Gastrocnemius medialis (tissue), 4 donors: ENCODE data around the gene HDC.

Source experiments
- CTCF ChIP-seq, 5 experiments: fragments of 450-650 bp in 3 of 5; fragments of 200-600 bp in 2 of 5; sonication (generic) in 2 of 5; IDR thresholded peaks in 4 of 5; conservative IDR thresholded peaks in 1 of 5; 1 replicate in 4 of 5; 2 replicates in 1 of 5; pipeline ENCODE4 v1.5.1; 2016 to 2019; ENCODE audit warnings: antibody characterized with exemption in 5 of 5, mild to moderate bottlenecking in 3 of 5, moderate library complexity in 3 of 5
- POLR2A ChIP-seq, 2 donors: fragments of 450-650 bp; IDR thresholded peaks; one replicate each; pipeline ENCODE4 v1.6.1; 2017; ENCODE audit warnings: antibody characterized with exemption in 2 of 2, mild to moderate bottlenecking in 2 of 2, moderate library complexity in 2 of 2

GRCh38 chr15:50280271-50280670, 14.7 kb upstream of the HDC start:
- TF ChIP-seq CTCF (IDR thresholded peaks at IDR 0.05 in 4 of 5, conservative IDR thresholded peaks at IDR 0.05 in 1 of 5) (no peak), POLR2A (IDR thresholded peaks at IDR 0.05) (no peak)
